HFF-Myc (cell line): Measurements from ENCODE around the gene SLC41A1.

Source experiments
- DNase-seq: peaks from one replicate; pipeline ENCODE4 v3.0.0-alpha.2; 2011; ENCODE audit warnings: low read depth; ENCODE audit errors: extremely low read depth
- H3K4me3 ChIP-seq: replicated peaks from 2 replicates; pipeline ENCODE4 v1.5.1; 2011; ENCODE audit warnings: low read depth, mild to moderate bottlenecking, control low read depth, low read length
- CTCF ChIP-seq: IDR thresholded peaks from 2 replicates; pipeline ENCODE4 v1.5.1; 2012; ENCODE audit warnings: mild to moderate bottlenecking, low read depth, low read length, control low read depth; ENCODE audit errors: missing control alignments

The SLC41A1 gene

DNA sequence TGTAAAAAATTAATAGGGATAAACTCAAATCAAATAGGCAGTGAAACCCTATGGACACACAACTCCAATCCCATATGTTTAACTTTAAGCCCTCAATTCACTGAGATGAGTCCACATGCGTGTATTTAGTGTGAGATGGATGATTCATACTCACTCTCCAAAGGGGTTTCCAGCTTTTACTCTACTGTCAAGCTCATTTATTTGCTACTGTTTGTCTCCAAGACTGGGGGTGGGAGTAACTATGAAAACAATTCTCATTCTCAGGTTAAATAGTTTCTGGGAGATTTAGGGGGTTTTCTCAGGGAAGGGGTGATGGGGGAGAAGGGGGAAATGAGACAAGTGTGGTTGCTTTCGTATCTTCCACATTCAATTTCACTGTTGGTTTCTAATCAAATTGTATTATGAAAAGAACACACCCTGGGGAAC, 40.4 kb downstream of the SLC41A1 start:
- no peak for TF ChIP-seq CTCF
- H3K4me3 ChIP-seq: no peak overlapping the region
- DNase-seq: no peak

- DNase-seq: no peak
- no peak for TF ChIP-seq CTCF
- H3K4me3 ChIP-seq: no peak overlapping the region
Observed at GRCh38 chr1:205770618-205771017, 42.4 kb downstream of the SLC41A1 start.

- no peak overlapping the region for H3K4me3 ChIP-seq
- DNase-seq: no peak
- no peak for TF ChIP-seq CTCF
Observed at GRCh38 chr1:205769641-205770365, 43.2 kb downstream of the SLC41A1 start.

- no peak for DNase-seq
- no peak for TF ChIP-seq CTCF
Observed at GRCh38 chr1:205767248-205767647, 45.8 kb downstream of the SLC41A1 start.

GRCh38 chr1:205766570-205766969, 46.4 kb downstream of the SLC41A1 start:
- no peak overlapping the region for H3K4me3 ChIP-seq
- no peak for DNase-seq
- no peak for TF ChIP-seq CTCF

More at GRCh38 chr1:205767248-205767647, 45.8 kb downstream of the SLC41A1 start:
- no peak overlapping the region for H3K4me3 ChIP-seq

GRCh38 chr1:205766038-205766437, 47.0 kb downstream of the SLC41A1 start:
- no peak for DNase-seq
- TF ChIP-seq CTCF: no peak
- no peak overlapping the region for H3K4me3 ChIP-seq

- H3K4me3 ChIP-seq: no peak overlapping the region
- TF ChIP-seq CTCF: no peak
- no peak for DNase-seq
Observed at GRCh38 chr1:205764578-205764977, 48.4 kb downstream of the SLC41A1 start.
